Activated CD8-positive, alpha-beta memory T cell treated with anti-CD3 and anti-CD28 coated beads, Interleukin-2, amount 50 U/mL, for 24 hours (primary cell): ENCODE measurements around the gene CD5L.

Experiments
- DNase-seq: peaks from one replicate; pipeline ENCODE4 v3.0.0-alpha.2; 2020; ENCODE audit errors: extremely low read depth

Gene CD5L

DNA sequence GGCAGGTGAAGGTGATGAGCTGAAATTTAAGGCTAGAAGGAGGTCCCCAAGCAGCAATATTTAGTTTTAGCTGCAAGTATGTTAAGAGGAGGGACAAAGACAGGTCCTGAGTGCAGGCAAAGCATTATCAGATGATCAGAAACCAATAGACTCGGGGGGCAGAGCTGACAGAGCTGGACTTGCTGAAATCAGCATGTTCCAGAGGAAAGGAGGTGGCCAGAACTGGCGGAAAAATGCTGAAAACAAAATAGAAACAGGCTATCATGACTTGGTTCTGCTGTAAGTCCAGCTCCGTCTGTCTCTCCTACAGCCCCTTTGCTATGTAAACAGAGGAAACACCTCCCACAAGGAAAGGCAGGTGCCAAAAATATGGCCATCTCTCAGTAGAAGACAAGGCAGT is at the start of gene CD5L:
CD5L (minus strand) TSS at position 101 of the 400 bp plus-strand sequence. CDS start 107 bp downstream, outside the sequence.
- DNase-seq, result no peak

- DNase-seq, result no peak
These were observed 41.0 kb upstream of the CD5L start for GRCh38 chr1:157882580-157882979.

GRCh38 chr1:157880621-157881020 is 39.0 kb upstream of the CD5L start:
- DNase-seq, result no peak

- DNase-seq, result no peak
These were observed 36.5 kb upstream of the CD5L start for GRCh38 chr1:157878059-157878458.

GRCh38 chr1:157870490-157870889 is 28.9 kb upstream of the CD5L start:
- no peak for DNase-seq

- no peak for DNase-seq
These were observed 27.0 kb upstream of the CD5L start for GRCh38 chr1:157868654-157869053.

GRCh38 chr1:157862114-157863070 is 20.8 kb upstream of the CD5L start:
- DNase-seq, result no peak

- DNase-seq, result no peak
These were observed 14.9 kb upstream of the CD5L start for GRCh38 chr1:157856538-157856937.

- DNase-seq, result no peak
These were observed 10.9 kb upstream of the CD5L start for GRCh38 chr1:157852476-157852875.

DNA sequence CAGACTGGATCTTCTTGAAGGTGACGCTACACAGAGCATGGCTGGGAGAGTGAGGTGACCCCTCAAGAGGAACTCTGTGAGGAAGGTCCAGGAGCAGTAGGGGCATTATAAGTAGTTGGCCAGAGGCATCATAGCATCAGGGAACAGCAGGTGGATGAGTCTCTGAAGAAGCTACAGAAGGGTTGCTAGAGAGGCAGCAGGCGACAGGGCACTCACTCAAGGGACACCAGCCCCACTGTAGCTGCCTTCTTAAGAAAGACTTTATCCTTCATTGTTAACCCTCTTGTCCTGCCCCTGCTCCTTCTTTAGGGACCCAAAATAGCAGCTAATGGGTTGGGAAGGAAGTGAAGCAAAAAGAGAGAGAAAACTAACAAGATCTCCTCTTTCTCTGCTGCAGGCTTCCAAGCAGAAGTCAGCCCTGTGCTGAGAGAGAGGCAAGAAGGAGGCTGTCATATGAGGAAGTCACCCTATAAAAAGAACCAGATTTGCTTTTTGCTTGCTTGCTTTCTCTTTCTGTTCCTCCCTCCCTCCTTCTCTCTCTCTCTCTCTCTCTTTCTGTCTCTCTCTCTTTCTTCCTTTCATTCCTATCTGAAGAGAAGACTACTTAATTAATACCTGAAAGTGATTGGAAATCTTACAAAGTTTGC is 7.7 kb upstream of the CD5L start:
- DNase-seq, result no peak

DNA sequence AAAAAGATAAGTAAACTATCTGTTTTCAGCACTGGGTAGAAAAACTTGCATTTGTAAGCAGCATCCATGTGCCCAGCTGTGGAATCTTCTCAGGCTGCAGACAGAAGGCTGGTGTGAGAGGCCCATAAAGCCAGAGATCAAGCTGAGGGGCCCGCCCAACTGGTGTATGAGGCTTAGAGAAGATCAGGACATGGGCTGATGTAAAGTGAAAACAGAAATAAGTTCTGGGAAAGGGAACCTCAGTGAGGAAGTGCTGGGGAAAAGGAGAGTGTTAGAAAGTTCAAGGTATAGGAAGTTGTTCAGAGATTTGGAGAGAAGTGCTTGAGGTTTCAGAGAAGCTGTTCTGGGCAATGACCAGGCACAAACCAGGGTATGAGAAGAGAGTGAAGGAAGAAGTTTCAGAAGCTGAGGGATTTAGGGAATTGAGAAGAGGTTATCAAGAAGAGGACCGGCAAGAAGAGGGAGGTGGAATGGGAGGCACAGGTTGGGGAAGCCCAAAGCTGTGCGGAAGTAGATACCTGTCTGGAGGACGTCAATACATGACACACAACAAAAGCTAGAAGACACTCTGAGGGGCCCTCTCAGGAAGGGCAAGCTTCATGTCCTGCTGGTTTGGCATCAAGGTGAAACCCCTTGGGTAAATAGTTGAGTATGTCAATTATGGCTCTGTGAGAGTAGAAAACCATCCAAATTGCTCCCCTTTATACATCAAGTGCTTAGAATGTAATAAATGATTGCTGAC is 2.7 kb upstream of the CD5L start:
- DNase-seq, result no peak

GRCh38 chr1:157842939-157843338 is 1.3 kb upstream of the CD5L start:
- no peak for DNase-seq

DNA sequence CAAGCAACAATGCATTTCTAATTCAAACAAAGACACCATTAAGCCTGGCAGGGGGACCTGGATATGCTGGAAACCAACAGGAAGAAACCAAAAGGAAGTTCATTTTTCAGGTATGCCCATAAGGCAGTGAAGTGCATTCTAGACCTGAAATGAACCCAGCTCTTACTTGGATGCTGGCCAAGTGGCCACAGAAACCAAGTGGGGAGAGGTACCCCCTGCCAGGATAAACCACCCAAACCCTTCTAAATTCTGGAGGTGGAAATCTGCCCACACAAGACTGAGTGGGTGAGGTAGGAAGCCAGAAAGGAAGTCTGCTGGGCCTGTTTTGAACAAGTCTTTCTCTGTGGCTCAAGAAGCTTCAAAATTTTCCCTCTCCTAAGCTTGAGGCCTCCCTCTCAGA is 2.6 kb downstream of the CD5L start:
- DNase-seq, result no peak

DNA sequence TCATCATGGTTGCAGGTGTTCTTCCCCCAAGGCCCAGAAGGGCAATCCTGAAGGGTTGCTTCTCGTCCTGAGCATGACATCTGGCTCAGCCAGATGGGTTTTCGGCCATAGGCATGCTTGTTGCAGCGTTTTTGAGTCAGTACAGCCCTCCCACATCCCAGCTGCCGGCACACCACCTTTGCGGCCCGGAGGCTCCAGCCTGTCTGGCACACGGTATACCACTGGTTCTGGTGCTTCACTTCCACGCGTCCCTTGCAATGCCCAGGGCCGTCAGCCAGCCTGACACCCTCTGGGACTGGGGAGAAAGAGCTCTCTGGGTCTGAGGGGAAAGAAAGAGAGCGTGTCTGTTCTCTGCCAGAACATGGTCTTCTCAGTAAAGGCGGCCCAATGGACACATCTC is 7.2 kb downstream of the CD5L start:
- DNase-seq, result no peak

GRCh38 chr1:157833145-157833544 is 8.5 kb downstream of the CD5L start:
- DNase-seq, result no peak

DNA sequence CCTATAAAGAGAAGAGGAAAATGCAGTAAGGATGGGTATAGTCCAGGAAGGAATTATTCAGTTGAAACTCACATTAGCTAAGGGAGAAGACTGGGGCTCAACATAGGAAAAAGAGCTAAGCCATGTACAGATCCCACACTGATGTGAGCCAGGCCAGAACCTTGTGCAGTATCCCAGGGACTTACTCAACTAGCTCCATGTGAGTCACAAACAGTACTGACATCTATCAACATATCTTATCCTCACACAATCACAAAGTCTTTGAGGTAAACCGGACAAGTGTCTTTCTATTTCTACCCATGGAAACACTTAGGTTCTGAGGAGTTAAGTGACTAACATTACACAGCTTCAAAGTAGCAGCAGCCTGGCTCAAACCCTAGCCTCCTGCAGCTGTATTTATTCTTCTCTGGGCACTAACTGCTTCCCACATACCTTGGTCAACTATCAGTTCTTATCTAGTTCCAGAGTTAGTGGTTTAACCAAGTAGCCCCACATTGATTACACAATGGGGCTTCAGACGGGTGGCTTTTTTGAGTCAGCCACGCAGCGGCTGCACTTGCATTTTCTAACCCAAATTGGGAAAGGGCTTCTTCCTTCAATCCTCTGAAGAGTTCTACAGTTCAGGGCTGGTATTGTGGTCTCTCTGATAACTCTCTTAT is 9.5 kb downstream of the CD5L start:
- no peak for DNase-seq

DNA sequence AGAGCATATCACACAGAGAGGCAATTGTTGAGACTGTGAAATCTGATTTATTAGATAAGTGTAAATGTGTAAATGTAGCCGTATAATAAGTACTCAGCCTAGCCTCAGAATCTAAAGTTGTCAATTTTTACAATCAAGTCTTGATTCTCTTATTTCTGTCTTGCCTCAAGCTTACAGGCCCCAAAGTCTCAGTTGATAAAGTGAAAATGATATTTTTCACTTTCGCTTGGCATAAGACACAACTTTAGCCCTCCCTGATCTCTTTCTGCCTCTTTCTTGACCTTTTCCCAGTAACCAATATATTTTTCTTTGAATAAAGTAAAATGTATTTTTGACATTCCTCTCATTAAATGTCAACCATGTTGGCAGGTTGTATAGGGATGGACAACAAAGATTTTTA is 10.7 kb downstream of the CD5L start:
- DNase-seq, result no peak

DNA sequence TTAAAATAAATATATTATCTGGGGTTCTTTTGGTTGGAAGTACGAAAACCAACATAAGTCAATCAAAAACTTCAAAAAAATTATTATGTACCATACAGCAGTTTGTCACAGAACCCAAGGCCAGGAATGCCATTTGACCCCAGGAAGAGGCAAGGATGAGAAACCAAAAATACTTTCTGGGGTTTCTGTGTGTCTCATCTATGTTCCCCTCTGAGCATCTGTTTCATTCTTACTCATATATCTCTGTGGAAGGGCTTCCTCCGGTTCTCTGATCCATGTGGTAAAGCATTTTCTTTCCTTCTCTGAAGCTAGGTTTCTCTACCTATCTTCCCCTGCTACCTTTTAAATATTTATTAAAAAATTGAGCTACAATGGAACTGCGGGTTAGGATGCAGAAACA is 11.9 kb downstream of the CD5L start:
- DNase-seq, result no peak

DNA sequence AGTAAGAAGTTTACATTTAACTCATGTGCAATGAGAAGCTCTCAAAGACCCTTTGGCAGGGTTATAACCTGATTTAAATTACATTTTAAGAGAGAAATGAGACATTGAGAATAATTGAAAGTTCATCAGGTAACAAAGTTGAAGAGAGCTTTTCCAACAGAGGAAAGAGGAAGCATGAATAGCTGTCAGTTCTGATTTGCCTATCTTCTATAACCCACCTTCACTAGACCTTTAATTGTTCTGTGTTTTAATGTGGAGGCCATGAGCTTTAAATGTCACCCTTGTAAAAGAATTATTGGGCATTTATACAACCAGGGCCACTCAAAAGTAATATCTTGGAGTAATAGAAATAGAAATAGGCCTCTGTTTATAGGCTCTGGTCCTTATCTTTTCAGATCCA is 12.4 kb downstream of the CD5L start:
- no peak for DNase-seq

DNA sequence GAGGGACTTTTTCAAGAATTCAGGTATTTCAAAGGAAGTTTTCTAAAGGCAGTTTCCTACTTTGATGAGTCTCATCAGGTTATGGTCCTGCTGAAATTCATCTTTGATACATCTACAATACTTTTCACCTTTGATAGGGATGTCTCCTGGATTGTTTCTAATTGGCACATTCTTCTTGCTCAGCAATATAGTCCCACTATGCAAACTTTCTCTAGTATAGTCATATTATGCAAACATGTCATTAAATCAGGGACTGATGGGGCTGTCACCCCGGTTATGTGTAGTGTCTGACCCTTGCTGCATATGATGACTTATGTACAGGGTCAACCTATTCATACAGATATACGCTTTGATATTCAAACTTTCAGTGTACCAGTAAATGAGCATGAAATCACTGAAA is 21.3 kb downstream of the CD5L start:
- DNase-seq, result no peak

- no peak for DNase-seq
These were observed 21.7 kb downstream of the CD5L start, which contains the start of gene FCRL1 for GRCh38 chr1:157819896-157820295. Gene FCRL1, minus strand, starts transcription at chr1:157820120. Its CDS starts 83 bp downstream, at chr1:157820037.

DNA sequence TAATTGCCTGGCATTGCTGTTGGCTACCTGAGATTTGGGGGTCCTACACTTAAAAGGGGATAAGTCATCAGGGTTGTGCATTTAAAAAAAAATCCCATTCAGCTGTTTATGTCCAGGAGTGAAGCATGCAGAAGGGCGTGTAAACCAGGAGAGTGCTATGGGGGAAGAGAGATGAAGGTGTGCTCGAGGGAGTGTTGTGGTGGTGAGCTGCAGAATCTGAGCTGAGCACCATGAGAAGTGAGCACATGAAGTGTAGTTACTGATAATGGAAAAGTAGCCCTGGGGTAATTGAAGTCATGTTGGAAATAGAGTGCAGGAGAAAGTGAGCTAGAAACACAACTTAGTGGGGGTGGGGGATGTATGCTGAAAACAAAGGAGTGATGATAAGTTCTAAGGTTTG is 22.4 kb downstream of the CD5L start:
- no peak for DNase-seq
